ENCODE data around the gene FZD7. TPM values are rescaled to one million over a fixed set of nuclear protein-coding genes. Genes with fewer than 3 reads are reported as not detected.

FZD7 gene
- 25.3 TPM for total RNA-seq
- long read RNA-seq, transcript FZD7-201 (1 exons, 3,859 nt): major isoform, 136 of 137 reads
- long read RNA-seq, partial matches to known transcripts: 0 of 137 reads
- long read RNA-seq, other reads (novel, unspliced or antisense): 1 of 137 reads

DNA sequence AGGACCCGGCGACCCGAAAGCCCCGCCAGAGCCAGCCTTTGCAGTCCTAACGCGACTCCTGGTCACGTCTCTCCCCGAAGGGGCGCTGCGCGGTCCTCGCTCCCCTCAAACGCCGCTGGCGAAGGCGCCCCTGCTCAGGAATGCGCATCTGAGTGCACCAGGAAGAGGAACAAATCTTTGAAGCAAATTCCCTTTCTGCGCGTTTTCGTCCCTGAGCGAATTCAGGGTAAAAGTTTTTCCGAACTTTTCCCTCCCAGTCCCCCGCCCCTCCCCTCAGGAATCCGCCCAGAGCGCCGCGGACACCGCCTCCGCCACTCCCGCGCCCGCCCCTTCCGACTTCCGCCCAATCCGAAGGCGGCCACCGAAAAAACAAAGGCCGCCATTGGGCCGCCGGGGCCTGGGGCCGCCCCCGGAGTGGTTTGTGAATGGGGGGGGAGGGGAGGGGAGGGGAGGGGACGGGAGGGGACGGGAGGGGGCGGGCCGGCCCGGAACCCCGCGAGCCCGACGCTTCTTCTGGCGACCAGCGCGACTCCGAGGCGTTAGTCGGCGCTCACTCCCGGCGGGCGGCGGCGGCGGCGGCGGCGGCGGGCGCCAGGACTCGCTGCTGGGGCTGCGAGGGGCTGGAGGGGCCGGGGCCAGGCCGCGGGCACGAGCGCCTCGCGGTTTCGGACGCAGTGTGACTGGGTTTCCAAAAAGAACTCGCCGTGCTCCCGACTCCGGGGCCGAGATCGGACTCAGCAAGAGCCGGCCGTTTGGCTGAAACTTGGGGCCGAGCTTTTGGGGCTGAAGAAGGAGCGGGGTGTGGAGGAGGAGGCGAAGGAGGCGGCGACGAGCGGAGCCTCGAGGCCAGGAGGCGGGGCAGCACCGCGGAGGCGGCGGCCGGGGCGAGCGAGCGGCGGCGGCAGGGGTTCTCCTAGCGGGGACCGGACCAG lies at the start of gene FZD7:
FZD7 (plus strand) TSS at position 539 of the 932 bp plus-strand sequence. CDS start 793 bp downstream, outside the sequence.
- DNase-seq: peak; percentile 95
- ATAC-seq (ENCODE audit: poor library complexity): peak; percentile 90
- intact Hi-C loops (cut with DNase I): loop anchor here (5.0 kb wide), 1 partner anchor 171 kb away; no protein-coding TSS in a partner anchor

- no peak for DNase-seq
- ATAC-seq (ENCODE audit: poor library complexity): no peak
- intact Hi-C loops (cut with DNase I): no loop called here
These were observed 49.3 kb upstream of the FZD7 start for GRCh38 chr2:201984333-201984732.

DNA sequence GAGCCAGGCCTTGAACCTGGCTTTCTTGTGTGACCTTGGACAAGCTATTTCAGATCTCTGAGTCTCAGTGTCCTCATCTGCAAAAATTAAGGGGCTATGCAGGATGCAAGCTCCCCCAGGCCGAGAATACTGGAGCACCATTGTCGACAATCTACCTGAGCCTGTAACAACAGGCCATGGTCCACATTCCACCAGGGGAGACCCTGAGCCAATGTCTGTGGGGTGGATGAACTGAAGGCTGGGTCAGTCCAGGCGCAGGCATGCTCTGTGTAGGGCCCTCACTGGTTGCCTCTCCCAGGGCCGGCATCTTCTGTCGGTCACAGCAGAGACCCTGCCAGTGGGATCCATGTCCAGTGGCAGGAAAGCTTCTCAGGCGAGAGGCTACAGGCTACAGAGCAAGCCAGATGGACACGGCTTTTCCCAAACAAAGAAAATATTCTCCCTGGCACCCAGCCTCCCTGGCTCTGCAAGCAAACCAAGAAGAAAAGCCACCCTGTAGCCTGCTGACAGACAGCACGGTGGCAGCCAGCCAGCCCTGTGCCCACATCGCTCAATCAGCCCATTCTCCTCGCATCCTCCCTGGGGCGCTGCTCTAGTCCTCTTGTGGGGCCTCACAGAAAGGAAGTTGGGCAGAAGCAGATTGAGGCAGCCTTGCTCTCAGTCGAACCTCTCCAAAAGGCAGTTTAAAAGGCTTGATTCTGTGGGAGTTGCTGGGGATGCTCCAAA lies 48.7 kb upstream of the FZD7 start:
- ATAC-seq (ENCODE audit: poor library complexity) (no peak), DNase-seq (peak; percentile 53)
- intact Hi-C loops (cut with DNase I): no loop called here

DNA sequence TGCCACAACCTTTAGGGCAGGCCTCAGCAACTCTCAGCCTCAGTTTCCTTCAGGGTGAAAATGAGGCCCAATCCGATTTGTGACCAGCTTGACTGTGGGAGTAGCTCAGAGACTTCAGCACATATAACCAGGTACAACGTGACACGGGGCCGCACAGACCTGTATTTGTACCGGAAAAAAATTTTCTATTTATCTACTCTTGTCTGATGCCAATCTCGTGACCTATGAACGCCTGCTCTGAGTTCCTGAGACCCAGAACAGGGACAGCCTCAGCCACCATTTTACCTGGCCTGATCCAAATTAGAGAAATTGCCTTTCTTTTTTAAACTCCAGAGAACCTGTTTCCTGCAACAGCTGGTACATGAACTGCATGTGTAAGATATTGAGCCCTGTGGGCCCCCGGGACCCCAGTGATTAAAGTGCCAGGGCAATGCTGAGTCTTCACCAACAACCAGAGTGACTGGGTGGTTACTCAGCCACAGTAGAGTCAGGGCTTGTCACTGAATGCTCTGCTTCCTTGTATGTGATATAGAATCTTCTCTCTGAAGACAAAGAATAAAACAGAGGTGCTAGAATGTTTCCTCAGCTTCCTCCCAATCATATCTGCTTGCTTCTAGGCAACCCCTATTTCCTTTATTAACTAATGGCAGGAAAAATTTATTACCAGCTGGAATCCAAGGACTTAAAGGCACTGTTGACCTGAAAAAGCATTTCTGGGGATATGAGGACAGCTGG lies 47.8 kb upstream of the FZD7 start:
- intact Hi-C loops (cut with DNase I): no loop called here
- DNase-seq (no peak), ATAC-seq (ENCODE audit: poor library complexity) (no peak)

DNA sequence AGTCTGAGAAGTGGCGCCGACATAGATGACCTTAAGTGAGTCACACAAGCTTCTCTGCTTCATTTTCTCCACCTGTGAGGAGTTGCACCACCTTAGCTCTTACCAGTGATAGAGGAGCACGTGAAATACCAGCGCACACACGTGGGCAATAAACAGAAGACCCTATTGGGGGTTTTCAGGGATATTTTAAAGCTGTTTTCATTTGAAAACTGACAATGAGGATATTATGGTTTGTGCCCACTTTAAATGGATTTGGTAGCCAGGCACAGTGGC lies 47.3 kb upstream of the FZD7 start:
- intact Hi-C loops (cut with DNase I): no loop called here
- no peak for DNase-seq

DNA sequence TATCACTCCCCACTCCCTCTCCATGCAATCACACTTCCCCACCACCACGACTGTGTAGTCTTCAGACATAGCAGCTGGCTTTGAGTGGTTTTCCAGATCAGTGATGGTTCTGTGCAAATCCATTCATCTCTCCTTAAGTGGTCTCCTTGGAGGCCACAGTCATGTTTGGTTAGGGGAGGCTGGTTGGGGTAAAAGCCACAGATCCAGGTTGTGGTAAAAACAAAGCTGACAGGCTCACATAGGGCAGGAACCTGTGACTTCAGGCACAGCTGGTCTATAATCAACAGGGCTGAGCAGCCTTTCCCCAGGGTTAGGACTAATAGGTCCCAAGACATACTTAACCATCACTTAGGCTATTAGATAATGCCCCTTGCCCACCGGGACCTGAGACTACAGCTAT lies 46.2 kb upstream of the FZD7 start:
- ATAC-seq (ENCODE audit: poor library complexity) (no peak), DNase-seq (no peak)
- intact Hi-C loops (cut with DNase I): no loop called here

More for the DNA sequence above, 47.3 kb upstream of the FZD7 start:
- no peak for ATAC-seq (ENCODE audit: poor library complexity)

DNA sequence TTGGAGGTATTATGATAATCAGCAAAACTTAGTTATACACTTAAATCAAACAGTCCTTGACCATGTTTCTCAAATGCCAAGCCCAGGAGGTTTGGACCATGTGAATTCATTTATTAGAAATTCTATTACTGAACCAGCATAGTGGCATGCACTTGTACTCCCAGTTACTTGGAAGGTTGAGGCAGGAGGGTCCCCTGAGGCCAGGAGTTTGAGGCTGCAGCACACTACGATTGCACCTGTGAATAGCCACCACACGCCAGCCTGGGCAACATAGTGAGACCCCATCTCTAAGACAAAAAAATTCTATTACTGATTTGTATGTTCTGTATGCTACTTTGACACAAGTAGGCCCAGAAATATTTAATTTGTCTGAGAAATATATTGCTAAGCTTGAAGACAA lies 43.6 kb upstream of the FZD7 start:
- intact Hi-C loops (cut with DNase I): no loop called here
- DNase-seq: no peak
- no peak for ATAC-seq (ENCODE audit: poor library complexity)

GRCh38 chr2:201992960-201993359 lies 40.7 kb upstream of the FZD7 start:
- no peak for DNase-seq
- intact Hi-C loops (cut with DNase I): no loop called here
- no peak for ATAC-seq (ENCODE audit: poor library complexity)

DNA sequence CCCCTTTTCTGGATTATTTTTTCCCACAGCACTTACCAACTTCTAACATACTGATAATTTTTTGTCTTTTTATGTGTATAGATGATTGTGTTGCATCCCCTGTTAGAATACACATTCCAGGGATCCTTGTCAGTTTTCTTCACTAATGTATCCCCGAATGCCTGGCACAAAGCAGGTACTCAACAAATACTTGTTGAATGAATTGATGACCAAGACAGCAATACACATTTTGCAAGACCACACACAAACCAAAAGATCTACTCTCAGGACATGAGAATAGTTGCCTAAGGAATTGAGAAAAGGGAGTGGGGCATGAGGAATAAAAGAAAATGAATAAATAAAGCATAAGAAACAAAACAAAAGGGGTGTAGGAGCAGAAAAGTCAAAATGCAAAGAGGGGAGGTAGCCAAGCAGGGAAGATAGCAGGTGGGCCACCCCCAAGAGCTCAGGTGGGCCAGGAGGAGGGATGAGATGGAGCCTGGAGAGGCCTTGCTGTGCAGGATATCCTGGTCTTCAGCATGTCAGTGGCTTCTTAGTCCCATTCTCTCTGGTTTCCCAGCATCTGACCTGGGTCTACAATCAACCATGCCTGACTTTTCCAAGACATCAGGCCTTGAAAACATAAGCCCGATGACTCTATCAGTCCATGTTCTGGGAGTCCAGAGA lies 38.5 kb upstream of the FZD7 start:
- intact Hi-C loops (cut with DNase I): no loop called here
- DNase-seq (no peak), ATAC-seq (ENCODE audit: poor library complexity) (no peak)

DNA sequence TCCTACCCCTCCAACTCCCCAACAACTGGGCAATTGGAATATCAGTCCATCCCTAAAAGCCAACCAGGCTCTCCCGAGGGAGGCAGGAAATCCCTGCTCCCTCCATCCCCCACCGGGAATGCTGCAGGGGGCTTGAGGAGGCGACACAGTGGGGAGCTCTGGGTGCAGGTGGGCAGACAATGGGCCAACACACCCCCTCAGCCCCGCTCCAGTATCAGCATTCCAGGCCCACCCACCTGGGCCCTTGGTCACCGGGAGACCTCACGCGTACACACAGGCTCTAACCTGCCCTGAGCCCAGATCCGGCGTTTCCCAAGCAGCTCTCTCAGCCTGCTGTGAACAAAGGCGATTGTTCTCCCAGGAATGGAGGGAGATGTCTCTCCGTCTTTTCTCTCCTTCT lies 37.6 kb upstream of the FZD7 start:
- DNase-seq: no peak
- no peak for ATAC-seq (ENCODE audit: poor library complexity)
- intact Hi-C loops (cut with DNase I): no loop called here

DNA sequence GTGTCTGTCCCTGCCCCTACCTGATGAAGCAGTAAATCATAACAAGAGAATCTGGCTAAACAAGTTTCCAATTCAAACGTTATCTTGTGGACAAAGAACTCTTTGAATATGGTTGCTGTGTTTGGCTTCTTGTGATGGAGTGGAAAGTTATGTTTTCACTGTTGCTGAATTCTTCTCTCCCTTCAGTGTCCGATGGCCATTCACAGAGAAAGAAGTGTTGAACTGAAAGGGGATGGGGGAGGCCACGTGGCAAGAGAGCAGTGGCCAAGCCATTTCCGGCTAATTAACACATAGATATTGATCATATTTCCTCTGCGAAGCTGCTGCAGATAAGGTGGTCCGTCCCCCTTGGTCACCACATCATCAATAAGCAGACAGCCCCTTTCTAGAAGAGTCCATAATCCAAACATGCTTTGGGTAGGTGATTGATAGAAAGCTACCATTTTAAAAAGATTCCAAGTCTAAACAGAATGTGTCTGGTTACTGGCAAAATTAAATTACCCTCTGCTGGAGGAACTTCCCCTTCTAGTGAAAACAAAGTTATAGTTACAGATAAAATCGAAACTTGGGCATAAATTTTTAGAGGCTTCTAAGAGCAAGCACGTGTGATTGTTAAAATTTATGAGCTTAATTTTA lies 36.9 kb upstream of the FZD7 start:
- no peak for ATAC-seq (ENCODE audit: poor library complexity)
- no peak for DNase-seq

DNA sequence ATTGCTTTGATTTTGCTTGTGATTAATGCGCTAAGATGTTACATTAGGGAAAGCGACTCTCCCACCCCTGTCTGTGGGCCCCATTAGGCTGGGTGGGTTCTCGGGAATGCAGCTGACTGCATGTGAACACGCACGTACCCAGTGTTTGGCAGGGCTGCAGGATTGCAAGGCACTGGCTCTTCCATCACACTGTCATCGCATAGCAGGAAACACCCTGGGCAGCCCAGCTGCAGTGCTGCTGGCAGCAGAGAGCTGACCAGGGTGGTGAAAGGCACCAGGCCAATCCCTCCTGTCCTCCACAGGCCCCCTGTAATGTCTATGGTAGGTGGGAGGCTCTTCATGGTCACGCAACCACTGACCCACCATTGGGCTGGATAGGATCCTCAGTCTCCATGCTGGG lies 34.4 kb upstream of the FZD7 start:
- peak; percentile 95 for ATAC-seq (ENCODE audit: poor library complexity)
- DNase-seq: peak; percentile 64
- intact Hi-C loops (cut with DNase I): no loop called here

More for the DNA sequence above, 36.9 kb upstream of the FZD7 start:
- intact Hi-C loops (cut with DNase I): no loop called here

- no peak for DNase-seq
- intact Hi-C loops (cut with DNase I): no loop called here
- ATAC-seq (ENCODE audit: poor library complexity): no peak
These were observed 31.8 kb upstream of the FZD7 start for GRCh38 chr2:202001826-202002225.

GRCh38 chr2:202002381-202002780 lies 31.3 kb upstream of the FZD7 start:
- DNase-seq: no peak
- intact Hi-C loops (cut with DNase I): no loop called here

DNA sequence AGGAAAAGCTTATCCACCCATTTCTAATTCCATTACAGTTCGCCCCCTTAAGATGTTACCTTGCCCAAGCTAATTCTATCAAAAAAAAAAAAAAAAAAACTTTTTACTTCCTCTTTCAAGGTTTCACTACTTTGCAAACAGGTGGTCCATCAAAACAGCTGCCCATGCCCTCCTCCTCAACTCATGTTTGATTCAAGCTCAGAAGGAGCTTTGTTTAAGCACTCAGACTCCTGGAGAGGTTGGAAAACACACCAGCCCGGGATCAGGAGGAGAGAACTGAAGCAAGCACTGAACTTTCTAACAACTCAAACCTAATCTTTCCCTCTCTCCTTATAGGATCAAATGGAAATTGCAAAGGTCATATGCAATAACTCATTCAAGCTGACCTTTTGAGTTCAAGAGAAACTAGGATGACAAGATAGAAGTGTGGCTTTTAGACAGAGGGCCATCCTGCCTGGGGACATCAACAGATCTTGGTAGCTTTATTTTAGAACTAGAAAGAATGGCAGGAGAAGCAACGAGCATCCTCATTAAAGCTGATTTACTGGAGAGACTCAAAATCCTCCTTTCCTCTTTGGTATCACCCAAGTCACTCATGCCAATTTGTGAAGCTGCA lies 28.3 kb upstream of the FZD7 start:
- no peak for ATAC-seq (ENCODE audit: poor library complexity)

More at GRCh38 chr2:202002381-202002780, 31.3 kb upstream of the FZD7 start:
- ATAC-seq (ENCODE audit: poor library complexity): no peak

DNA sequence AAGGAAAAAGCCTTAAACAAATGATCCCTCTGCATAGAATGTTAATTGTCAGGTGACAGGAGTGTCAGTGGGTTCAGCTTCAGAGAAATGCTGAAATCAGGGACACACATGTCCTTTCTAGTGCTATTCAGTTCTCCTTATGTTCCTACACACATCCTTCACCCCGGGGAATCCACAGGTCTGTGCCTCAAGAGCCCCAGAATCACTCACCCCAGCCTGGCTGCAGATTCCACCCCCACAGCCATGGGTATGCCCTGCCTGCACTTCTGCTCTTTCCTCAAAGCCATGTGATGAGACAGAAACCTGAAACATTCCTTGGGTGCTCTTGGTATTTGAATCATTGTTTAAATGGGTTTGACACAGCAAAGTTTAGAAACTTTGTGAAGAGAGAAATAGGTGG lies 27.4 kb upstream of the FZD7 start:
- no peak for ATAC-seq (ENCODE audit: poor library complexity)
- intact Hi-C loops (cut with DNase I): no loop called here
- no peak for DNase-seq

More for the DNA sequence above, 28.3 kb upstream of the FZD7 start:
- no peak for DNase-seq
- intact Hi-C loops (cut with DNase I): no loop called here

- ATAC-seq (ENCODE audit: poor library complexity): peak; percentile 61
- intact Hi-C loops (cut with DNase I): no loop called here
- peak; percentile 78 for DNase-seq
These were observed 26.4 kb upstream of the FZD7 start for GRCh38 chr2:202007015-202007982.
